Esophagus squamous epithelium (tissue), 5 donors: ENCODE measurements around the gene MYRFL. TPM values are rescaled to one million over a fixed set of nuclear protein-coding genes. Genes with fewer than 3 reads are reported as not detected.
"Not testable (repeated sequence)": the region's sequence is repeated elsewhere in the genome, so short reads cannot be mapped to it uniquely, and the experiment has no call there.

Source experiments
- DNase-seq: peaks from one replicate; lab custom pipeline; 2025; lab: John Stamatoyannopoulos, UW
- H3K27ac ChIP-seq, 4 donors: fragments of 200-600 bp; sonication (generic); one replicate each; pipeline ENCODE4 v1.5.1; 2016 to 2019; ENCODE audit warnings: mild to moderate bottlenecking in 1 of 4
- H3K27me3 ChIP-seq, 4 donors: fragments of 200-600 bp; sonication (generic); 1 replicate in 3 of 4; 2 replicates in 1 of 4; pipeline versions ENCODE4 v1.5.1 to v1.6.0; 2017 to 2021; ENCODE audit warnings: antibody characterized with exemption in 1 of 4
- H3K36me3 ChIP-seq, 3 donors: fragments of 200-600 bp; sonication (generic); one replicate each; pipeline ENCODE4 v1.5.1; 2016 to 2019
- H3K4me1 ChIP-seq, 3 donors: fragments of 200-600 bp; sonication (generic); one replicate each; pipeline ENCODE4 v1.5.1; 2017 to 2019
- H3K4me3 ChIP-seq, 4 donors: fragments of 200-600 bp; sonication (generic); 1 replicate in 3 of 4; 2 replicates in 1 of 4; pipeline ENCODE4 v1.5.1; 2016 to 2019; ENCODE audit warnings: mild to moderate bottlenecking in 2 of 4, moderate library complexity in 1 of 4
- H3K9me3 ChIP-seq, 3 donors: fragments of 200-600 bp; sonication (generic); one replicate each; pipeline ENCODE4 v1.5.1; 2016 to 2019
- CTCF ChIP-seq, 6 experiments: fragments of 450-650 bp in 4 of 6; fragments of 200-600 bp in 2 of 6; sonication (generic) in 2 of 6; IDR thresholded peaks; one replicate each; pipeline ENCODE4 v1.5.1; 2016 to 2019; ENCODE audit warnings: antibody characterized with exemption in 6 of 6, mild to moderate bottlenecking in 4 of 6, moderate library complexity in 4 of 6
- POLR2A ChIP-seq, 4 donors: fragments of 450-650 bp; IDR thresholded peaks; one replicate each; pipeline ENCODE4 v1.6.1; 2017; ENCODE audit warnings: antibody characterized with exemption in 4 of 4, mild to moderate bottlenecking in 4 of 4, moderate library complexity in 3 of 4
- WGBS, 2 donors: methylation state at CpG; one replicate each; pipeline ENCODE4 v1.1.5; 2018; 5-methylcytosine and 5-hydroxymethylcytosine counted together
- intact Hi-C: fragments of 100-400 bp; cut with DNase I; formaldehyde crosslinking; loops from one replicate; pipeline ENCODE4 v1.15.0; 2022
- total RNA-seq, 4 donors: library from RNA; depleted of rRNA; stranded (reverse); fragments of >200 nt; gene quantifications; one replicate each; pipeline ENCODE4 v1.1.0, GENCODE V29; 2016
- donor health status: DM: yes; HTN: yes; CAD: no.

Gene MYRFL
- total RNA-seq, result not detected

GRCh38 chr12:69824966-69825560 lies at the start of gene MYRFL:
TSS of gene MYRFL (plus strand) at chr12:69825227. CDS start at chr12:69825518, 291 bp downstream.
- Histone ChIP-seq H3K9me3 (no peaks in the 10 kb centered on the region), H3K27me3 (peaks cover 0 to 7% (median 0%) of the 10 kb centered on the region in 4 donors), H3K4me3 (no peak within 1 kb of the TSS), H3K27ac (no peak within 1 kb of the TSS), H3K4me1 (no peaks in the 10 kb centered on the region), H3K36me3 (no peaks in the 10 kb centered on the region)
- intact Hi-C loops, result no loop called here
- TF ChIP-seq POLR2A (IDR thresholded peaks at IDR 0.05) (no peak), CTCF (IDR thresholded peaks at IDR 0.05) (no peak)
- DNase-seq, result no peak
- WGBS, 2 donors, result 80 to 88% methylated on average over 5 of the region's 5 CpGs

GRCh38 chr12:69779928-69780327 lies 45.1 kb upstream of the MYRFL start:
- intact Hi-C loops, result no loop called here
- no peak for DNase-seq

GRCh38 chr12:69783365-69783764 lies 41.7 kb upstream of the MYRFL start:
- Histone ChIP-seq H3K36me3 (peaks cover 0 to 10% (median 0%) of the 10 kb centered on the region in 3 donors), H3K27ac (no peak overlapping the region), H3K9me3 (no peaks in the 10 kb centered on the region), H3K4me1 (no peaks in the 10 kb centered on the region), H3K27me3 (no peaks in the 10 kb centered on the region), H3K4me3 (no peak overlapping the region)
- no peak for TF ChIP-seq CTCF (IDR thresholded peaks at IDR 0.05)
- no peak for TF ChIP-seq POLR2A (IDR thresholded peaks at IDR 0.05)
- intact Hi-C loops, result no loop called here
- DNase-seq, result no peak
- WGBS, 2 donors, result 38 to 43% methylated on average over 6 of the region's 6 CpGs

More at GRCh38 chr12:69779928-69780327, 45.1 kb upstream of the MYRFL start:
- Histone ChIP-seq H3K4me1 (no peaks in the 10 kb centered on the region), H3K27ac (no peak overlapping the region), H3K4me3 (no peak overlapping the region), H3K9me3 (no peaks in the 10 kb centered on the region), H3K36me3 (no peaks in the 10 kb centered on the region), H3K27me3 (no peaks in the 10 kb centered on the region)
- peak in 1 of 6 experiments; percentile 41 for TF ChIP-seq CTCF (IDR thresholded peaks at IDR 0.05)
- no peak for TF ChIP-seq POLR2A (IDR thresholded peaks at IDR 0.05)
- 64 to 67% methylated on average over 2 to 6 of the region's 7 CpGs for WGBS, 2 donors

- Histone ChIP-seq H3K27me3 (no peaks in the 10 kb centered on the region), H3K36me3 (peaks cover 0 to 10% (median 0%) of the 10 kb centered on the region in 3 donors), H3K9me3 (peaks cover 0 to 25% (median 6%) of the 10 kb centered on the region in 3 donors), H3K27ac (no peak overlapping the region), H3K4me3 (no peak overlapping the region), H3K4me1 (no peaks in the 10 kb centered on the region)
- TF ChIP-seq CTCF (IDR thresholded peaks at IDR 0.05) (no peak), POLR2A (IDR thresholded peaks at IDR 0.05) (no peak)
- no peak for DNase-seq
- intact Hi-C loops, result no loop called here
These were observed 35.7 kb upstream of the MYRFL start for GRCh38 chr12:69789351-69789750.

- Histone ChIP-seq H3K27ac (no peak overlapping the region), H3K36me3 (peaks cover 0 to 18% (median 0%) of the 10 kb centered on the region in 3 donors), H3K4me3 (no peak overlapping the region), H3K9me3 (peaks cover 0 to 25% (median 6%) of the 10 kb centered on the region in 3 donors), H3K27me3 (no peaks in the 10 kb centered on the region), H3K4me1 (no peaks in the 10 kb centered on the region)
- TF ChIP-seq POLR2A (IDR thresholded peaks at IDR 0.05) (no peak), CTCF (IDR thresholded peaks at IDR 0.05) (no peak)
- no peak for DNase-seq
- intact Hi-C loops, result no loop called here
- 81 to 88% methylated on average over 2 of the region's 2 CpGs for WGBS, 2 donors
These were observed 32.5 kb upstream of the MYRFL start for GRCh38 chr12:69792533-69792932.

GRCh38 chr12:69807101-69807897 lies 17.7 kb upstream of the MYRFL start:
- intact Hi-C loops, H3K4me1 ChIP-seq, DNase-seq, H3K27me3 ChIP-seq, H3K4me3 ChIP-seq, H3K27ac ChIP-seq: not testable (repeated sequence)
- WGBS, 2 donors, result no CpG with 5 or more reads among the region's 62 CpGs
- peaks cover 0 to 20% (median 0%) of the 10 kb centered on the region in 3 donors for H3K36me3 ChIP-seq
- H3K9me3 ChIP-seq, result peaks cover 0 to 11% (median 11%) of the 10 kb centered on the region in 3 donors
